GM21825 (cell line): ENCODE measurements around the gene RNF34.

Source experiments
- ATAC-seq: cut with Tn5 transposase; IDR thresholded peaks from one replicate; pipeline ENCODE4 v1.9.1; 2021; ENCODE audit warnings: mild to moderate bottlenecking, moderate library complexity; ENCODE audit not compliant: unreplicated experiment

RNF34 gene

GRCh38 chr12:121465921-121466793 lies 66.2 kb downstream of the RNF34 start:
- peak; percentile 7 for ATAC-seq

GRCh38 chr12:121466794-121467637 lies 67.1 kb downstream of the RNF34 start:
- peak; percentile 90 for ATAC-seq

DNA sequence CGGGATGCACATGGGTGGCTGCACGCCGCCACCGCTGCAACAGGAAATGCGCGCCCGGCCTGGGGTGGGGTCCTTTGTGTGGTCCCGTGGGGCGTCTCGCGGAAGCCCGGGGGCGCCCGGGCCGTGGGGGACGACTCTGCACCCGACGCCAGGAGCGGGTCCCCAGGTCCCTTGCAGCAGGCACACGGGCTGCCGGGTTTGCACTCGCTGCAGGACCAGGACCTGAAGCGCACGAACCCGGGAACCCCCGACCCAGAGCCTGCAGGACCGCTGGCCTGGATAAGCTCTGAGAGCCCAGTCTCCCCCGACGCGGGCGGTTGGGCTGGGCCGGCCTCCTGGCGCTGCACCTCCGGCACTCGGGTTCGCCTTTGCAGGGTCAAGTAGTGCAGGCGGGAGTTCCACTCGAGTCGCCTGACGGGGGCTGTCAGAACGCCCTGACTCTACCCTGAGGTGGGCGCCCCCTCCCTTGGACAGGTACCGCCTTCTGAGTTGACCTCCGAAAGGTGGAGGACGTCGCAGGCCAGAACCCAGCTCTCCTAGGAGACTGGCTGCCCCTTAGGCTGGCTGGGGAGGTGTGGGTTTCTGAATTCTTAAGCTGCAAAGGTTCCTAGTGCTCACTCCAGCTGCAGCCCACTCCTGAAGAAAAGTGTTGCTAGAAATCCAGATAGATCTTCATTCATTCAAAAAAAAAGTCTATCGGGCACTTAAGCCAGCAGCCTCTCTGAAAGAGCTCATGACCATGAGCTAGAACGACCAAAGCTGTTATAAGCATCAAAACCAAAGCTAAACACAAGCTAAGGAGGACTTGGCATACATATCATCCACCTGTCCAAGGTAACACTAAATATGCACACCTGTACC lies 68.0 kb downstream of the RNF34 start:
- ATAC-seq = peak; percentile 0

DNA sequence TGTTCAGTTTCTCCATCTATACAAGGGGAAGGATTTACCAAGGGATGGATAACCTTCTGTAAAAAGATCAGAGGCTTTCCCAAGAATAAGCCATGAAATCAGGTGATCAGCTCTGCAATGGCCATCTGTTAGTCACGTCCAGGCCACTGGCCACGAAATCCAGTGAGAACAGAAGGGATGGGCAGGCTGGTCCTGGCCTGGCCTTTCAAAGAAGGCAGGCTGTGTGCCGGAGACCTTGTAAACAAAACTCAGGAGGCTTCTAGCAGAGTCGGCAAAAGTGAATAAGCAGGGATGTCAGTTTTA lies 68.5 kb downstream of the RNF34 start:
- no peak for ATAC-seq

- no peak for ATAC-seq
Measured at GRCh38 chr12:121470751-121471150, 70.8 kb downstream of the RNF34 start.

GRCh38 chr12:121472150-121472905 lies 72.4 kb downstream of the RNF34 start:
- ATAC-seq = no peak
